Hepatocyte (in vitro differentiated cells): ENCODE results near the gene ESD.

ENCODE experiments used
- EZH2 ChIP-seq: fragments of 200-600 bp; sonication (generic); IDR thresholded peaks from 2 replicates; pipeline ENCODE4 v1.6.1; 2016; ENCODE audit warnings: antibody characterized with exemption, mild to moderate bottlenecking, borderline replicate concordance
- EZH2phosphoT487 ChIP-seq: fragments of 200-600 bp; sonication (generic); IDR thresholded peaks from one replicate; pipeline ENCODE4 v1.6.1; 2018; ENCODE audit warnings: antibody characterized with exemption, mild to moderate bottlenecking, low read depth, moderate library complexity; ENCODE audit not compliant: unreplicated experiment, severe bottlenecking
- TF ChIP-seq, protein P1 (sequence below): fragments of 200-600 bp; sonication (generic); IDR thresholded peaks from 2 replicates; pipeline ENCODE4 v1.5.1; 2016; ENCODE audit warnings: antibody characterized with exemption, mild to moderate bottlenecking; ENCODE audit not compliant: poor library complexity

DNA sequence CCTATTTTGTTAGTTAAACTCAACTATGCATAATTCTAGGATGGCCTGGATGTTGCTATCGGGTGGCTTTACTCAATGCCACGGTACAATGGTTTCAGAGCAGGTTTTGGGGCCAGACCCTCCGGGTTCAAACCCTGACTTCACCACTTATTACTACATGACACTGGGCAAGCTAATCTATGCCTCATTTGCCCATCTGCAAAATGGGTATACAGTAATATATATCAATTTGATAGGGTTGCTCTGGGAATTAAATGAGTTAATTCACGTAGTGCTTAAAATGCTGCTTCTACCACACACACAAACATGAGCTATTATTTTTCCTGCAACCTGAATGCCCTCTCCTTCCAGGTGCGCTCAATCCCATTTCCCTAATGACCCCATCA, 839 bp downstream of the ESD start:
- TF ChIP-seq, protein P1, sequence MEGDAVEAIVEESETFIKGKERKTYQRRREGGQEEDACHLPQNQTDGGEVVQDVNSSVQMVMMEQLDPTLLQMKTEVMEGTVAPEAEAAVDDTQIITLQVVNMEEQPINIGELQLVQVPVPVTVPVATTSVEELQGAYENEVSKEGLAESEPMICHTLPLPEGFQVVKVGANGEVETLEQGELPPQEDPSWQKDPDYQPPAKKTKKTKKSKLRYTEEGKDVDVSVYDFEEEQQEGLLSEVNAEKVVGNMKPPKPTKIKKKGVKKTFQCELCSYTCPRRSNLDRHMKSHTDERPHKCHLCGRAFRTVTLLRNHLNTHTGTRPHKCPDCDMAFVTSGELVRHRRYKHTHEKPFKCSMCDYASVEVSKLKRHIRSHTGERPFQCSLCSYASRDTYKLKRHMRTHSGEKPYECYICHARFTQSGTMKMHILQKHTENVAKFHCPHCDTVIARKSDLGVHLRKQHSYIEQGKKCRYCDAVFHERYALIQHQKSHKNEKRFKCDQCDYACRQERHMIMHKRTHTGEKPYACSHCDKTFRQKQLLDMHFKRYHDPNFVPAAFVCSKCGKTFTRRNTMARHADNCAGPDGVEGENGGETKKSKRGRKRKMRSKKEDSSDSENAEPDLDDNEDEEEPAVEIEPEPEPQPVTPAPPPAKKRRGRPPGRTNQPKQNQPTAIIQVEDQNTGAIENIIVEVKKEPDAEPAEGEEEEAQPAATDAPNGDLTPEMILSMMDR = no peak
- TF ChIP-seq EZH2 = no peak
- TF ChIP-seq EZH2phosphoT487 = no peak
